Measurements from ENCODE around the gene ZCCHC3.

The ZCCHC3 gene

DNA sequence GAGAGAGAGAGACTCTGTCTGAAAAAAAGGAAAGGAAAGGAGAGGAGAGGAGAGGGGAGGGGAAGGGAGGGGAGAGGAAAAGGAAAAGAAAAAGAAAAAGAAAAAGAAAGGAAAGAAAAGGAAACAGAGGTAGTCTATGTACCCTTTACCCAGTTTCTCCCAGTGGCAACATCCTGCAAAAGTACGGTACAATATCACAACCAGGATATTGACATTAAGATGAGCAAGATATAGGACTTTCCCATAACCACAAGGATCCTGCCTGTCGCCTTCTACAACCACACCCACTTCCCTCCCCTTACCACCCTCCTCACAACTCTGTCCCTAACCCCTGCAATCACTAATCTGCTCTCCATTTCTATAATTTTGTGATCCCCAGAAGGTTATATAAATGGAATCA lies 10.9 kb upstream of the ZCCHC3 start:
- DNase-seq: no peak

DNA sequence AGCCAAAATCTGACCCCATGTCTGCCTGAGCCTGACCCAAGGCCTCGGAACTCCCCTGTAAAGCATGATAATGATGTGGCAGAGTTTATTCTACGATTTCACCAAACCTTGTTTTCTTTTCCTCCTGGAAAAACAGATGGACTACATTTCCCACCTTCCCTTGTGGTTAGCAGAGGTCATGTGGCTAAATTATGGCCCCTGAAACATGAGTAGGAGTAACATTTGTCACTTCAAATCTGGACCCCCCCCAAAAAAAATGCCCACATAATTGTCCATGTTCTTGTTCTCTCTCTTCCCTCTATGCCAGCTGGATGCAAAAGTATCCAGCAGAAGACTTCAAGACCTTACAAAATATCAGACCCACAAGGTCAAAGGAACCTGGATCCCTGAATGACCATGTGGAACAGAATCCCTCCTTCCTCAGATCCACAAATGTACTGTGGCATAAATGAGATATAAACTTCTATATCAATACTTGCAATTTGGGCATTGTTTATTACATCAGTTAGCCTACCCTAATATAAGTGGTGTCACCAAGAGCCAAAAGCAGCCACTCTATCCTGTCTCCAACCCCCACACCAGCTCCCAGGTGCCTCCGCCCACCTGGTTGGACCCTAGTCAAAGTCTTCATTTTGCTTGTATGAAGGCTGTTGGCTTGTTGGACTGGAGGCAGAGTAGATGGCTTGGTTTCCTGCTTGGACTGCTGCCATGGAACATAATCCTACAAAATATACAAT lies 8.2 kb upstream of the ZCCHC3 start:
- no peak for DNase-seq

- DNase-seq: no peak
These were observed 7.7 kb upstream of the ZCCHC3 start for GRCh38 chr20:289693-290083.

- DNase-seq: peak; percentile 87
These were observed 7.1 kb upstream of the ZCCHC3 start, which contains the start of gene C20orf96 for GRCh38 chr20:290084-290831. Gene C20orf96 (minus strand): TSS chr20:290750. CDS start chr20:290610, 140 bp downstream.

- no peak for DNase-seq
These were observed 2.8 kb upstream of the ZCCHC3 start for GRCh38 chr20:294602-295001.

- no peak for DNase-seq
These were observed 1.6 kb upstream of the ZCCHC3 start for GRCh38 chr20:295804-296203.

DNA sequence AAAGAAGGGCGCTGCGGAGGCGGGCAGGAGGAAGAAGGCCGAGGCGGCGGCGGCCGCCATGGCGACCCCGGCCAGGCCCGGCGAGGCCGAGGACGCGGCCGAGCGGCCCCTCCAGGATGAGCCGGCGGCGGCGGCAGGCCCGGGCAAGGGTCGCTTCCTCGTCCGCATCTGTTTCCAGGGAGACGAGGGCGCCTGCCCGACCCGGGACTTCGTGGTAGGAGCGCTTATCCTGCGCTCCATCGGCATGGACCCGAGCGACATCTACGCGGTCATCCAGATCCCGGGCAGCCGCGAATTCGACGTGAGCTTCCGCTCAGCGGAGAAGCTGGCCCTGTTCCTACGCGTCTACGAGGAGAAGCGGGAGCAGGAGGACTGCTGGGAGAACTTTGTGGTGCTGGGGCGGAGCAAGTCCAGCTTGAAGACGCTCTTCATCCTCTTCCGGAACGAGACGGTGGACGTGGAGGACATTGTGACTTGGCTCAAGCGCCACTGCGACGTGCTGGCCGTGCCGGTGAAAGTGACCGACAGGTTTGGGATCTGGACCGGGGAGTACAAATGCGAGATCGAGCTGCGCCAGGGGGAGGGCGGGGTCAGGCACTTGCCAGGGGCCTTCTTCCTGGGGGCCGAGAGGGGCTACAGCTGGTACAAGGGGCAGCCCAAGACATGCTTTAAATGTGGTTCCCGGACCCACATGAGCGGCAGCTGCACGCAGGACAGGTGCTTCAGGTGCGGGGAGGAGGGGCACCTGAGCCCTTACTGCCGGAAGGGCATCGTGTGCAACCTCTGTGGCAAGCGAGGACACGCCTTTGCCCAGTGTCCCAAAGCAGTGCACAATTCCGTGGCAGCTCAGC lies 780 bp downstream of the ZCCHC3 start:
- DNase-seq: no peak

GRCh38 chr20:298776-299391 lies 1.5 kb downstream of the ZCCHC3 start:
- no peak for DNase-seq

GRCh38 chr20:300345-300990 lies 3.1 kb downstream of the ZCCHC3 start:
- no peak for DNase-seq

GRCh38 chr20:301886-302848 lies 4.8 kb downstream of the ZCCHC3 start:
- DNase-seq: no peak

GRCh38 chr20:305745-306144 lies 8.4 kb downstream of the ZCCHC3 start:
- DNase-seq: no peak

DNA sequence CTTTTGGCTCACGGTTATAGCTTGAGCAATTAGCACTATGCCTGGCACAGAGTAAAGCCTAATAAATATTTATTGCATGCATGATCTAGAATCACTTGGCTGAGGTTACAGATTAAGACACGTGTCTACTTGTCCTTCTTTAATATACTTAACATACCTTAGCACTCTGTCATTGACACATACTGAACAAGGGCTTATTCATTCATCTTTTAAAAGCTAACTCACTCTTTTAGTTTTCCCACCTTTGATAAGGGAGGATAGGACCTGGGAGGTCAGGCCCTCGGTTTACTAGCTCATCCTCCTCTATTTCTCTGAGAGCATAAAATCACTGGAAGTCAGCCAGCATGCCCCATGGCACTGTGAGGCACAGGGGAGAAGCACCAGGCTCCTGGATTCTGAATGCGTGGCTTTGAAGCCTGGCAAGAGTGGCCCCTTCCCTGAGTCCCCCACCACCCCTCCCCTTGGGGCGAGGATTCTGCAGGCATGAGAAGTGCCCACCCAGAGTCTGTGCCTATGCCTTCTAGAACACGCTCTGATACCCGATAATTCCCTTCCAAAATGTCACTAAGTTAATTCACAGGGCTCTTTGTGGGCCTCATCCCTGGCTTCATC lies 11.2 kb downstream of the ZCCHC3 start:
- no peak for DNase-seq

GRCh38 chr20:309306-309840 lies 12.0 kb downstream of the ZCCHC3 start:
- no peak for DNase-seq

GRCh38 chr20:309841-310644 lies 12.7 kb downstream of the ZCCHC3 start:
- DNase-seq: peak; percentile 67

DNA sequence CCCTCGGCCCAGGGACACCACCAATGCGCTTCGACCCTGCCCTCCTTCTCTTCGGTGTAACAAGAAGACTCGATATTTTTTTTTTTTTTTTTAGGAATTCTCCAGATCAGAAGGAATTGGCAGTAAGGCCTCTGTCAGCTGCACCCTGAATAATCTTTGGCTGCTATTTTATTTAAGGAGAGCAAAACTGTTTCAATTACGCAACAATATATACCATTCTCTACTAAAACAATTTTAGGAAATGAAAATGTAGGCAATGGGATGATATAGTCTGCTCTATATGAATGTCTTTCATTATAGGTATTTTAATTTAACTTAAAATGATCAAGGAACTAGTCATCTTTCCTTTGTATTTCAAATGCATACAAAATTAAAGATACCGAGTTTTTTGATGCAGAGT lies 13.3 kb downstream of the ZCCHC3 start:
- DNase-seq: no peak

- DNase-seq: no peak
These were observed 14.2 kb downstream of the ZCCHC3 start for GRCh38 chr20:311609-312008.

DNA sequence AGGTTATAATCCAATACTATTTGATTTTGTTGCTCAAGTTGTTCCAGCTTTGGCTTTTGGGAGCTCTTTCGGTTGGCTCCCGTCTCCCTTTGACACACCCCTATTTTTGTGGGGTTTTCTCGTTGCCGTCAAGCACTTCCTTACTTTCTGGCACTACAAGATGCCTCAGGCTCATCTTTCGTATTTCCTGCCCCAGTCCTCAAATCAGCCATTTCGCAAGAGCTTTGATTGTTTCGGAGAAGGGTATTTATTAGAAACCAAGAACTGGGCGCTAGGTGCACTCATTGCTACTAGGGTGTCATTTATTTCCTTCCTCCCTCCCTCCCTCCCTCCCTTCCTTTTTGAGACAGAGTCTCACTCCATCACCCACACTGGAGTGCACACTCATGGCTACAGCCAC lies 14.7 kb downstream of the ZCCHC3 start:
- DNase-seq: no peak

DNA sequence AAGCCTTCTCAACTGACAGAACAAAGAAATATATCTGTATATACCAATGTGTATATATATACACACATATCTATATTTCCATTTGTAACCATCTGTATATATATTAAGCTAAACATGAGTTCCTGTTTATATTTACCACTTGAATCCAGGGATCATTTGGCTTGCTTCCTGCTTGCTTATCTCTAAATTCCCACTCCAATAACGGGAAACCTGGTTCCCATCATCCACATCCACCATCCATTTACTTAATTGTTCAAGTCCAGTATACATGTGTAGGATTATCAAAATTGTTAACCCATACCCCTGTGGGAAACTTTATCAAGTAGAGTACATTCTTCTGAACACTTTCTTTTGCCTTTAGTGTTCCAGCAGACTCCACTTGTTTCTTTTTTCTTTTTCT lies 15.5 kb downstream of the ZCCHC3 start:
- DNase-seq: no peak

DNA sequence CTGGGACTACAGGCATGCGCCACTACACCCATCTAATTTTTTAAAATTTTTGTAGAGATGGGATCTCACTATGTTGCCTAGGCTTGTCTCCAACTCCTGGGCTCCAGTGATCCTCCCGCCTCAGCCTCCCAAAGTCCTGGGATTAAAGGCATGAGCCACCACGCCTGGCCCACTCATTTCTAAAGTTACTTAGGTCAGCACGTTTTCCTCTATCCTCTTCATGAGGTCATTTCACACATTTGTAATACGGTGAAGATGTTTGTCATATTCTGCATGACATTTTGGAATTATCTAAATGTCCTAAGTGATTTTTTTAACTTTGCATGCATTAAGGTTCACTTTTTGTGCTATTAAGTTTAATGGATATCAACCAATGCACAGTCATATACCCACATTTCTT lies 16.0 kb downstream of the ZCCHC3 start:
- DNase-seq: no peak

DNA sequence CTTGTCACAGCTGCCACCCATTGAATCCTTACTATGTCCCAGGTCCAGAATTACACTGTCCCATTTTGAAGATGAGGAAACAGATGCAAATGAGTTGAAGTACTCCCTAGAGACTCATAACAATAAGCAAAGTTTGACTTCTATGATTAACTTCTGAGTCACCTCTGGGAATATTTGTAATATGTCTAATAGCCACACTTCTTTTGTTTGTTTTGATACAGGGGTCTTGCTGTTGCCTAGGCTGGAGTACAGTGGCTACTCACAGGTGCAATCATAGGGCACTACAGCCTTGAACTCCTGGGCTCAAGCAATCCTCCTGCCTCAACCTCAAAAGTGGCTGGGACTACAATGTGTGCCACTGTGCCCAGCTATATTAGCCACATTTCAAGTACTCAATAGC lies 16.6 kb downstream of the ZCCHC3 start:
- DNase-seq: no peak
